Colonic mucosa (tissue), 4 donors: ENCODE measurements around the gene MEIS2. TPM values are rescaled to one million over a fixed set of nuclear protein-coding genes. Genes with fewer than 3 reads are reported as not detected.

Source experiments
- DNase-seq: peaks from one replicate; pipeline ENCODE4 v3.0.0-alpha.2; 2020
- H3K27ac ChIP-seq: fragments of 200-600 bp; one replicate; pipeline ENCODE4 v1.8.0; 2021
- H3K27me3 ChIP-seq: fragments of 200-600 bp; one replicate; pipeline ENCODE4 v1.8.0; 2021
- H3K36me3 ChIP-seq: fragments of 200-600 bp; one replicate; pipeline ENCODE4 v1.8.0; 2021
- H3K4me1 ChIP-seq: fragments of 200-600 bp; one replicate; pipeline ENCODE4 v1.8.0; 2021; ENCODE audit warnings: mild to moderate bottlenecking
- H3K4me3 ChIP-seq: fragments of 200-600 bp; one replicate; pipeline ENCODE4 v1.8.0; 2021
- H3K9ac ChIP-seq, 2 donors: one replicate each; pipeline ENCODE4 v1.7.0; 2013; ENCODE audit warnings: control low read depth in 2 of 2, low read depth in 2 of 2, low read length in 2 of 2
- H3K9me3 ChIP-seq: fragments of 200-600 bp; one replicate; pipeline ENCODE4 v1.8.0; 2021
- intact Hi-C: fragments of 100-400 bp; cut with DNase I; formaldehyde crosslinking; loops from one replicate; pipeline ENCODE4 v1.14.1; 2022
- total RNA-seq, 2 donors: library from RNA; stranded (reverse); fragmentation: NEBNext Ultra II Directional in 1 of 2; extraction: Animal tissue kit (Norgen Biotek cat#: 25700) in 1 of 2; gene quantifications; one replicate each; pipeline ENCODE4 v1.2.1, GENCODE V29; 2021
- TF ChIP-seq, protein P1 (sequence below): fragments of 200-600 bp; IDR thresholded peaks from one replicate; pipeline ENCODE4 v1.8.0; 2022; ENCODE audit warnings: antibody characterized with exemption, mild to moderate bottlenecking
- donor health status: healthy.
- donor health status: DM: no; HTN: no; CAD: no.
- donor health status: DM: no; HTN: no; CAD: no.

The MEIS2 gene
- total RNA-seq, 2 donors from 2014 or later: 1.7 to 7.6 TPM

DNA sequence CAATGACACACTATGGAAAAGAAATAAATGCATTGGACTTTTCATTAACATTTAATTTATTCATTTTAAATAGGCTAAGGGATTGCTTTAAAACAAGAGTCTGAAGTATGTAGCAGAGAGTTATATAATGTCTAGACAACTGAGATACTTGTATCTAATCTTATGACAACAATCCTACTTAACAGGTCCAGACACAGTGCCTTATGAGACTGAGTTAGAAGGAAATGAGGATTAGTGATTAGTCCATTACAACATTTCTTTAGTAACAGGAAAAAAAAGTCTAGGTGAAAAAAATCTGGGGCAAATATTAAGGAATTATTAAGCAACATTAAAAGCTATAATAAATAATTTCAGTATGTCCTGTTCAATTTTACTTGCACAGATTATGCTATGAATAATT is 140.6 kb downstream of the MEIS2 start:
- DNase-seq: no peak
- TF ChIP-seq, protein P1, sequence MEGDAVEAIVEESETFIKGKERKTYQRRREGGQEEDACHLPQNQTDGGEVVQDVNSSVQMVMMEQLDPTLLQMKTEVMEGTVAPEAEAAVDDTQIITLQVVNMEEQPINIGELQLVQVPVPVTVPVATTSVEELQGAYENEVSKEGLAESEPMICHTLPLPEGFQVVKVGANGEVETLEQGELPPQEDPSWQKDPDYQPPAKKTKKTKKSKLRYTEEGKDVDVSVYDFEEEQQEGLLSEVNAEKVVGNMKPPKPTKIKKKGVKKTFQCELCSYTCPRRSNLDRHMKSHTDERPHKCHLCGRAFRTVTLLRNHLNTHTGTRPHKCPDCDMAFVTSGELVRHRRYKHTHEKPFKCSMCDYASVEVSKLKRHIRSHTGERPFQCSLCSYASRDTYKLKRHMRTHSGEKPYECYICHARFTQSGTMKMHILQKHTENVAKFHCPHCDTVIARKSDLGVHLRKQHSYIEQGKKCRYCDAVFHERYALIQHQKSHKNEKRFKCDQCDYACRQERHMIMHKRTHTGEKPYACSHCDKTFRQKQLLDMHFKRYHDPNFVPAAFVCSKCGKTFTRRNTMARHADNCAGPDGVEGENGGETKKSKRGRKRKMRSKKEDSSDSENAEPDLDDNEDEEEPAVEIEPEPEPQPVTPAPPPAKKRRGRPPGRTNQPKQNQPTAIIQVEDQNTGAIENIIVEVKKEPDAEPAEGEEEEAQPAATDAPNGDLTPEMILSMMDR: no peak
- no peak overlapping the region for H3K27ac ChIP-seq
- H3K9ac ChIP-seq: no peak overlapping the region
- H3K36me3 ChIP-seq: no peaks in the 10 kb centered on the region
- no peak overlapping the region for H3K4me3 ChIP-seq
- intact Hi-C loops: no loop called here
- H3K27me3 ChIP-seq: no peaks in the 10 kb centered on the region
- no peaks in the 10 kb centered on the region for H3K9me3 ChIP-seq
- no peaks in the 10 kb centered on the region for H3K4me1 ChIP-seq

DNA sequence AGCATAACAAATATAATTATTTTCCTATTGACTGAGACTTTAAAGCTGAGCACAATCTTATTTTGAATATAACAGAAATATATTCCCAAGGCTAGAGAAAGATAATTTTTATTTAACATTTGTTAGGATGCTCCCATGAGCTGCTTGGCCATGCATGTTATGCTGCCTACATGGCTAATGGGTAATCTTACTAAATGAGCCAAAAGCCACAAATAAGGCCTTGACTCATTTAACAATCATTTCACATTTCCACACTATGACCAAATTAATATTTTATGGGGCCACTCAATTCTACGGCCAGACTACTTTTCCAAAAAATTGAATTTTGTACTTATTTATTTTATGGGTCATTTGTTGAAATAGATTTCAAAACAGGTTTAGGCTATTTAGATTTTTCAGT is 141.7 kb downstream of the MEIS2 start:
- no peaks in the 10 kb centered on the region for H3K36me3 ChIP-seq
- no peak overlapping the region for H3K27ac ChIP-seq
- H3K27me3 ChIP-seq: no peaks in the 10 kb centered on the region
- TF ChIP-seq, protein P1: no peak
- H3K9me3 ChIP-seq: no peaks in the 10 kb centered on the region
- no peak overlapping the region for H3K9ac ChIP-seq
- no peaks in the 10 kb centered on the region for H3K4me1 ChIP-seq
- no peak overlapping the region for H3K4me3 ChIP-seq
- DNase-seq: no peak
- intact Hi-C loops: no loop called here

DNA sequence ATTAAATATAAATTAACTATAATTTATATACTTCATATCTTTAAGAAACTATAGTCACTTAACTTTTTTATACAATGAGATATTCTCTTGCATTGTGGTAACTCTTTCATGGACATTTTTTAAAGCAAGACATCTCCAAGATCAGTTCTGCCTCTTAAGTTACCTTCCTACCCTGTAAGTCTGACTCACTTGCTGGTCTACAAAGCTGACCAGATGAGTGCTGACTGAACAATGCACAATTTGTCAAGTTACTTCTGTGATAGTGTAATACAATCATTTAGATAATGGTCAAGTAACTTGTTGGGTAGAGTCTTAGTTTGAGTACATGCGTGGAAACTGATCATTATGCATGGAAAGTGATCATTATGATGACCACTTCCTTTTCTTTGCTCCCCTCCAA is 145.9 kb downstream of the MEIS2 start:
- TF ChIP-seq, protein P1: no peak
- intact Hi-C loops: no loop called here
- no peak for DNase-seq
- no peak overlapping the region for H3K27ac ChIP-seq
- no peaks in the 10 kb centered on the region for H3K9me3 ChIP-seq
- H3K4me1 ChIP-seq: no peaks in the 10 kb centered on the region
- H3K9ac ChIP-seq: no peak overlapping the region
- no peak overlapping the region for H3K4me3 ChIP-seq
- no peaks in the 10 kb centered on the region for H3K27me3 ChIP-seq
- H3K36me3 ChIP-seq: no peaks in the 10 kb centered on the region

DNA sequence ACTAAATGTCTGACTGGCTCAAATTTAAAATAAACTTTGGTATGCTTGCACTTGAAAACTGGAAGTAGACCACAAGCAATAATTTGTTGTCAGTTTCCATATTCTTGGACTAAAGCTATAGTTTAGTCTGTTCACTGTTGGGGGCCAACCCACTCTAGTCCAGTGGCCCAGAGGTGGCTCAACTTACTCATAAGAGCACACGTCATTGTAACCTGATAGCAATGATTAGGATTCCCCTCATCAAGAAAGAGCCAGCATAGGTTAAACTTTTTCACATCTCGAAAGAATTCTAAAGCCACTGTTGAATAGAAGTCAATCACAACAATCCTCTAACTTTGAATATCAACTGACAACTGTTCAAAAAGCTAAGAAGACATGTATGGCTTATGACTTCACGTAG is 147.0 kb downstream of the MEIS2 start:
- intact Hi-C loops: no loop called here
- TF ChIP-seq, protein P1: no peak
- DNase-seq: no peak

DNA sequence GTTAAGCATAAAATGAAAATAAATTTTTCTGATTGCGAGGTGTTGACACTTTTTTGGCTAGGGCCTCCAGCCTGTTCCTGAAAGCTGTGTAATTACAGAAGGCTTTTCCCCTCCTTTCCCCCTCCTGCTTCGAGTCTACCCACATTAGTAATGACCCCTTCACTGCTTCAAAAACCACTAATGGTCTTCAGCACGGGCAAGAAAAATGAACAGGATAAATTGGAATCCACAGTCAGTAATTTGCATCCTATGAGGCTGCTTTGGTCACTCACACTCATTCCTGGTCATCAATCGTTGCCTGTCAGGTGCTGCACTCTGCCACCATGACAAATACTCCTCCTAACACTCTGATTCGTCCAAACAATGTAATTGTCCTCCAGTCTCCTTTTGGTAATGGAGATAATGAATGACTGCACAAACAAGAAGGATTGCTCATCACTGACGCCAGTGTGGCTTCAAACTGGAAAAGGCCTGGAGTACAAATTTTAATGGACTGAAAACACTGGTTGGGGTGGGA is 148.6 kb downstream of the MEIS2 start:
- H3K4me1 ChIP-seq: no peaks in the 10 kb centered on the region
- no peak overlapping the region for H3K9ac ChIP-seq

More for the DNA sequence above, 147.0 kb downstream of the MEIS2 start:
- H3K27ac ChIP-seq: no peak overlapping the region
- no peaks in the 10 kb centered on the region for H3K4me1 ChIP-seq
- no peak overlapping the region for H3K9ac ChIP-seq
- no peaks in the 10 kb centered on the region for H3K27me3 ChIP-seq
- no peaks in the 10 kb centered on the region for H3K36me3 ChIP-seq
- H3K9me3 ChIP-seq: no peaks in the 10 kb centered on the region
- H3K4me3 ChIP-seq: no peak overlapping the region

More for the DNA sequence above, 148.6 kb downstream of the MEIS2 start:
- intact Hi-C loops: no loop called here
- TF ChIP-seq, protein P1: no peak
- DNase-seq: no peak
- H3K9me3 ChIP-seq: no peaks in the 10 kb centered on the region
- H3K27ac ChIP-seq: no peak overlapping the region
- H3K27me3 ChIP-seq: no peaks in the 10 kb centered on the region
- H3K4me3 ChIP-seq: no peak overlapping the region
- no peaks in the 10 kb centered on the region for H3K36me3 ChIP-seq
